ENCODE data around the gene FRAS1.
"Not testable (repeated sequence)": the region's sequence is repeated elsewhere in the genome, so short reads cannot be mapped to it uniquely, and the experiment has no call there.

The FRAS1 gene

GRCh38 chr4:78544678-78545077 lies 487.6 kb downstream of the FRAS1 start:
- DNase-seq (ENCODE audit: insufficient read length, low spot score): no peak
- no peak for TF ChIP-seq CTCF (IDR thresholded peaks at IDR 0.05; ENCODE audit: insufficient read depth, missing control alignments)

GRCh38 chr4:78545275-78546246 lies 488.4 kb downstream of the FRAS1 start:
- DNase-seq (ENCODE audit: insufficient read length, low spot score) (no peak), FAIRE-seq (no peak)
- TF ChIP-seq CTCF (IDR thresholded peaks at IDR 0.05; ENCODE audit: insufficient read depth, missing control alignments): no peak

More at GRCh38 chr4:78544678-78545077, 487.6 kb downstream of the FRAS1 start:
- FAIRE-seq: no peak

DNA sequence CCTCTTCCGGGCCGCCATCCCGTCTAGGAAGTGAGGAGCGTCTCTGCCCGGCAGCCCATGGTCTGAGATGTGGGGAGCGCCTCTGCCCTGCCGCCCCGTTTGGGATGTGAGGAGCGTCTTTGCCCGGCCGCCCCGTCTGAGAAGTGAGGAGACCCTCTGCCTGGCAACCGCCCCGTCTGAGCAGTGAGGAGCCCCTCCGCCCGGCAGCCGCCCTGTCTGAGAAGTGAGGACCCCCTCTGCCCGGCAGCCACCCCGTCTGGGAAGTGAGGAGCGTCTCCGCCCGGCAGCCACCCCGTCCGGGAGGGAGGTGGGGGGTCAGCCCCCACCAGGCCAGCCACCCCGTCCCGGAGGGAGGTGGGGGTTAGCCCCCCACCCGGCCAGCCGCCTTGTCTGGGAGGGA lies 490.8 kb downstream of the FRAS1 start:
- not testable (repeated sequence) for FAIRE-seq; DNase-seq (ENCODE audit: insufficient read length, low spot score)

GRCh38 chr4:78548889-78549288 lies 491.8 kb downstream of the FRAS1 start:
- not testable (repeated sequence) for DNase-seq (ENCODE audit: insufficient read length, low spot score); FAIRE-seq

DNA sequence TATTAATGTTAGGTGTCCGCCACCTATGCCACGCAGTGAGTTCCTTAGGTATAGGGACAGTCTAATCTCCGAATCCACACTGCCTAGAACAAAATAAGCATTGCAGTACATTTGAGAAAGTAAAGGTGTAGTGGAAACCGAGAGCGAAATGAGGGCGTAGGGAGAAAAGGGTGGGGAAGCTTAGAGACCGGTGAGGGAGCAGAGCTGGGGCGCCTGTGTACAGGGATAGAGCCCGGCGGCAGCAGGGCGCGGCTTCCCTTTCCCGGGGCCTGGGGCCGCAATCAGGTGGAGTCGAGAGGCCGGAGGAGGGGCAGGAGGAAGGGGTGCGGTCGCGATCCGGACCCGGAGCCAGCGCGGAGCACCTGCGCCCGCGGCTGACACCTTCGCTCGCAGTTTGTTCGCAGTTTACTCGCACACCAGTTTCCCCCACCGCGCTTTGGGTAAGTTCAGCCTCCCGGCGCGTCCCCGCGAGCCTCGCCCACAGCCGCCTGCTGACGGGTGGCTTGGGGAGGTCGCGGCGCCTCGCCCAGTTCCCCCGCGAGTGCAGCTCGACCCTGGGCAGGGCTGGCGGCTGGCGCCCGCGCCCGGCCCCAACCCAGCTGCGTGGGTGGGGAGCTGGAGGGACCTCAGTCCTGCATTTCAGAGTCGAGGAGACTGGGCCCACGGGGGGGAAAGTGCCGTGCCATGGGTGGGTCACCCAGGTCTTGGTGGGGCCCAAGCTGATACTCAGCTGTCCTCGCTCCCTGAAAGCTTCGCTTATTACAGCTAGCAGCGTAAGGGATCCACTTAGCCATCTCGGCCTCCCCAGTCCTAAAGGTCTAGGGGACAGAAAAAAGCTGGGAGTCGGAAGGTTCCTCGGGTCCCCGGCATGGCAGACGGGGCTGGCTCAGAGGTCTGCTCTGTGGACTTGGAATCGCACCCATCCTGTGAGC lies 494.6 kb downstream of the FRAS1 start, which contains the start of gene ANXA3:
TSS of gene ANXA3 (plus strand) at position 351 of the 932 bp plus-strand sequence. CDS start 2,704 bp downstream, outside the sequence.
- DNase-seq (ENCODE audit: insufficient read length, low spot score): no peak
- FAIRE-seq: no peak
- no peak for TF ChIP-seq CTCF (IDR thresholded peaks at IDR 0.05; ENCODE audit: insufficient read depth, missing control alignments)

GRCh38 chr4:78552389-78553042 lies 495.4 kb downstream of the FRAS1 start:
- DNase-seq (ENCODE audit: insufficient read length, low spot score): no peak
- FAIRE-seq: no peak
- TF ChIP-seq CTCF (IDR thresholded peaks at IDR 0.05; ENCODE audit: insufficient read depth, missing control alignments): no peak

DNA sequence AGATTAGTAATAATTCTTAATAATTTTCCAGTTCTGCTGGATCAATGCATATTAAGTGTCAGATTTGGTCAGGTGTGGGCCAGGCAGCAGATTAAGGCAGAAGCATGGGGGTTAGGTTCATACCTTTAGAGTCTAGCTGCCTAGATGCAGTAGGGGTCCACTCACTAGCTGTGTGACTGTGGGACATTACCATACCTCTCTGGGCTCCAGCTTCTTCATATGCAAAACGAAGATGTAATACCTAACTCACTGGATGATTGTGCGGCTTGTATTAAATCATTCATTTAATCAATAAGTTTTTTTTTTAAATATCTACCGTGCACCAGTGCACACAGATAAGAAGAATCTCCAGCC lies 495.9 kb downstream of the FRAS1 start:
- TF ChIP-seq CTCF (IDR thresholded peaks at IDR 0.05; ENCODE audit: insufficient read depth, missing control alignments): no peak
- FAIRE-seq (no peak), DNase-seq (ENCODE audit: insufficient read length, low spot score) (no peak)

Data from D721Med (cell line).